Esophagus (tissue), 2 donors: ENCODE data around the gene LCN1. TPM values are rescaled to one million over a fixed set of nuclear protein-coding genes. Genes with fewer than 3 reads are reported as not detected.
"Not testable (repeated sequence)": the region's sequence is repeated elsewhere in the genome, so short reads cannot be mapped to it uniquely, and the experiment has no call there.

Source experiments
- H3K27ac ChIP-seq, 2 donors: one replicate each; pipeline ENCODE4 v1.5.1; 2013; ENCODE audit warnings: low read depth in 2 of 2, mild to moderate bottlenecking in 2 of 2, inconsistent platforms in 1 of 2, low read length in 1 of 2, moderate library complexity in 1 of 2
- H3K27me3 ChIP-seq, 2 donors: one replicate each; pipeline ENCODE4 v1.6.1; 2013; ENCODE audit warnings: low read length in 2 of 2, control low read depth in 1 of 2, mild to moderate bottlenecking in 1 of 2; ENCODE audit not compliant: insufficient read depth in 2 of 2, control insufficient read depth in 1 of 2
- H3K36me3 ChIP-seq, 2 donors: one replicate each; pipeline ENCODE4 v1.6.1; 2013; ENCODE audit warnings: low read length in 1 of 2; ENCODE audit not compliant: control insufficient read depth in 2 of 2, insufficient read depth in 2 of 2
- H3K4me1 ChIP-seq, 2 donors: one replicate each; pipeline ENCODE4 v1.6.1; 2013; ENCODE audit warnings: low read length in 1 of 2; ENCODE audit not compliant: control insufficient read depth in 2 of 2, insufficient read depth in 2 of 2
- H3K4me3 ChIP-seq, 2 donors: one replicate each; pipeline ENCODE4 v1.5.1; 2013; ENCODE audit warnings: low read length in 2 of 2, mild to moderate bottlenecking in 2 of 2, low read depth in 1 of 2, moderate library complexity in 1 of 2
- H3K9me3 ChIP-seq, 2 donors: one replicate each; pipeline ENCODE4 v1.6.1; 2013; ENCODE audit warnings: mild to moderate bottlenecking in 2 of 2, low read depth in 1 of 2, low read length in 1 of 2, moderate library complexity in 1 of 2; ENCODE audit not compliant: control insufficient read depth in 2 of 2, insufficient read depth in 1 of 2
- WGBS, 2 donors: extraction: QIAGEN DNeasy Blood & Tissue Kit; methylation state at CpG; one replicate each; pipeline ENCODE4 v1.1.7; 2013; 5-methylcytosine and 5-hydroxymethylcytosine counted together
- polyA plus RNA-seq, 2 donors: library from polyadenylated mRNA; stranded (reverse); fragments of 200-250 nt; gene quantifications; one replicate each; pipeline ENCODE4 v1.2.3, GENCODE V29; 2013
- donor health status: healthy with polysubstance abuse.
- donor health status: Bipolar disorder and iron deficiency.

Gene LCN1
- polyA plus RNA-seq, 2 donors, result not detected

DNA sequence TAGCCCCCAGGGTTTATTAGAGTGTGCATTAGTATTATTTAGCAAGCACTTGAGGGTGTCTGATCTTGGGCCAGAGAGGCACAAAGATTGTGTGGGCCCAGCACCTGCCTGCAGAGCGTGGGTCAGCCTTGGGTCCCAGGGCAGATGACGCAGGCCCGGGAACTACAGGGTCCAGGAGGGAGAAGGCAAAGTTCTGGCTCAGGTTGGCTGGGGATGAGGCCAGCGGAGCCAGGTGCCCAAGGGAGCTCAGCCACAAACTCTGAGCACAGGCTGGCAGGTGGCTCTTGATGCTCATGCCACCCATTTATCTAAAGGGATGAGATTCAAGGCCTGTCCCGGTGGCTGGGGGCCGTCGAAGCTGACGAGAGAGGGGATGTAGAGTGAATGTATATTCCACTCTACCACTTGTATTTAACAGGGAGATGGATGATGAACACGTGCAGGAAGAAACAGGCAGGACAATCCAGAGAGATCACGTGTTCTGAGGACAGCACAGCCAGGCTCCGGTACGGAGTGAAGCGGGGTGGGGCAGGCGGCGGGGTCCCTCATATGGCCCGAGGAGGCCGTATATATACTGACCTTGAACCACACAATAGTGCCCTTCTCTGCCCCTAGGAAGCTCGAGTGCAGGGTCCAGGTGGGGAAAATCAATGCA, 23.9 kb downstream of the LCN1 start:
- Histone ChIP-seq H3K9me3 (no peaks in the 10 kb centered on the region), H3K27ac (no peak overlapping the region), H3K27me3 (no peaks in the 10 kb centered on the region), H3K36me3 (no peaks in the 10 kb centered on the region), H3K4me3 (no peak overlapping the region), H3K4me1 (no peaks in the 10 kb centered on the region)
- WGBS, 2 donors, result 72 to 80% methylated on average over 18 of the region's 18 CpGs

DNA sequence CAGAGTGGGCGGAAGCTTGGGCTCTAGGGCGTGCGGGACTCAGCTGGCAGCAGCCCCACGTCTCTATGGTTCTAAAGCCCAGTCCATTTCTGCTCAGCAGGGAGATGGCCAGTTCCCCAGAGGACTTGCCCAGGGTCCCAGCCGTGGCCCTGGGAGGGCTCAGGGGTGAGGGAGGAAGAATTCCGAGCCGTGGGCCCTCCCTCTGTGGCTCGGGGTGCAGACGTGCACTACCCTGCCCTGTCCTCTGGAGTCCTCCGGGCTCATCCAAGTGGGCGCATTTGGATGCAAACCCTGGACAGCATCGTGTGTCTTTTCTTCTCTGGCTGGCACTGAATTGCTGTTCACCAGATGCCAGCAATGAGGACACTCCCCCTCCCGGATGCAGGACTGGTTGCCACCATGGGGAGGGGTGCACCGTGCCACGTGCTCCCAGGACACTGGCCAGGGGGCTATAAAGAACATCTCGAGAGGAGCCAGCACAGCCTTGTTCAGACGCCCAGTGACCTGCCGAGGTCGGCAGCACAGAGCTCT, 24.5 kb downstream of the LCN1 start, which contains the start of gene OBP2A:
Gene OBP2A, plus strand, starts transcription at position 481 of the 531 bp plus-strand sequence. CDS start 55 bp downstream, outside the sequence.
- not testable (repeated sequence) for H3K4me3 ChIP-seq, H3K4me1 ChIP-seq, H3K27me3 ChIP-seq, H3K36me3 ChIP-seq, H3K9me3 ChIP-seq, H3K27ac ChIP-seq
- 68% methylated on average over 13 to 14 of the region's 19 CpGs for WGBS, 2 donors

DNA sequence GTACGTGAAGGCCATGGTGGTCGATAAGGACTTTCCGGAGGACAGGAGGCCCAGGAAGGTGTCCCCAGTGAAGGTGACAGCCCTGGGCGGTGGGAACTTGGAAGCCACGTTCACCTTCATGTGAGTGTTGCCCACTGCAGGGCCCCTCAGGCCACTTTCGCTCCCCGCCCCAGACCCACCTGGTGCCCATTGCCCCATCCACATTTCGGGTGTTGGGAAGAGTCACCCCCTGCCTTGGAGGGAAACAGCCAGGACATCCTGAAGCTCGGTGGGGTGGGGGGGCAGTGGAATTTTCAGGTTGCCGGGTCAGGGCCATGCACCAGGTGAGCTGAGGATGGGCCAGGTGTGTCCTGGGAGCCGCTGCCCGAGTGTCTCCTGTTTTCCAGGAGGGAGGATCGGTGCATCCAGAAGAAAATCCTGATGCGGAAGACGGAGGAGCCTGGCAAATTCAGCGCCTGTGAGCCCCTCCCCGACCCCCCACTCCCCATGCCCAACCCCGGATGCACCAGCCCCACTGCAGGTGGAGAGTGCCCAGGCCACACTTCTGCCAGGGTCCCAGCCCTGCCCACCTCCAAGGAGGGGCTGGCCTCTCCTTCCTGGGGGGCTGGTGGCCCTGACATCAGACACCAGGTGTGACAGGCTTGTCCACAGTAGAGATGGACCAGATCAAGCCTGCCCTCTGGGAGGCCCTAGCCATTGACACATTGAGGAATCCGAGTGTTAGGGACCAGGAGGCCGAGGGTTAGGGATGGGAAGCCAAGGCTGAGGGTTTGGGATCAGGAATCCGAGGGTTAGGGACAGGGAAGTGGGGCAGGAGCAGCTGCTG, 25.8 kb downstream of the LCN1 start:
- H3K4me3 ChIP-seq, H3K4me1 ChIP-seq, H3K27ac ChIP-seq, H3K36me3 ChIP-seq, H3K9me3 ChIP-seq, H3K27me3 ChIP-seq: not testable (repeated sequence)
- 77 to 80% methylated on average over 18 to 20 of the region's 21 CpGs for WGBS, 2 donors

DNA sequence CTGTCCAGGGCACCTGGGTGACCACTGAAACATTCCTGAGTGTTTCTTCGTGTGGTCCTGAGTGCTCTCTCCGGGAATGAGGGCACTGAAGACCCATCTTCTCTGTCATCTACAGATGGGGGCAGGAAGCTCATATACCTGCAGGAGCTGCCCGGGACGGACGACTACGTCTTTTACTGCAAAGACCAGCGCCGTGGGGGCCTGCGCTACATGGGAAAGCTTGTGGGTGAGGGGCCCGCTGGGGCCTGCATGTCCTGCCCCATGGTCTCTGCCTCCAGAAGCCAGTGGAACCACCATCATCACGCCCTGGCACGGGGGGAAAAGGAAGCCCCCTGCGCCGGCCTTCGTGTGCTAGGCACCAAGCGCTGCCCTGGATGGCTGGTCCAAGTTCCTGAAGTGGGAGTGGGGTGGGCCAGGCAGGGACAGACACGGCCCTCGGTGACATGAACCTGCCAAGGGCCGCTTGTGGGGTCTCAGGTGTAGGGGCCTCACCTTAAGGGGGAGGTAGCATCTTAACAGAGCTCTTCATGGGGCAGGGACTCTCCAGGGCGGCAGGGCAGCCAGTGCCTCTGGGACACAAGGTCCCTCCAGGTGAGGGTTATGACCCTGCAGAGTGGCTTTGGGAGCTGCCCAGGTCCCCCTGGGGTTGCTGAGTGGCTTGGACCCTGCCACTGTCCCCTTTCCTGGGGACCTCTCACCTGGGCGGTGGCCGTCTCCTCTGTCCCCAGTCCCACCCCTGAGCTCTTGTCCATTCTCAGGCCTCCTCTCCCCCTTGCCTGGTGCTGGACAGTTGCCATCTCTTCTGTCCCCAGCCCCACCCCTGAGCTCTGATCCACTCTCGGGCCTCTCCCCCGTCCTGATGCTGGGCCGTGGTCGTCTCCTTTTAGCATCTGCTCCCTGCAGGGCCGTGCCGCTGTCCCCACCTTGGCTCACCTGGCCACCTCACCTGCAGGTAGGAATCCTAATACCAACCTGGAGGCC, 26.8 kb downstream of the LCN1 start:
- Histone ChIP-seq H3K27ac (no peak overlapping the region), H3K9me3 (no peaks in the 10 kb centered on the region), H3K4me3 (no peak overlapping the region), H3K4me1 (no peaks in the 10 kb centered on the region), H3K27me3 (no peaks in the 10 kb centered on the region), H3K36me3 (no peaks in the 10 kb centered on the region)
- WGBS, 2 donors, result 75 to 76% methylated on average over 28 of the region's 28 CpGs

DNA sequence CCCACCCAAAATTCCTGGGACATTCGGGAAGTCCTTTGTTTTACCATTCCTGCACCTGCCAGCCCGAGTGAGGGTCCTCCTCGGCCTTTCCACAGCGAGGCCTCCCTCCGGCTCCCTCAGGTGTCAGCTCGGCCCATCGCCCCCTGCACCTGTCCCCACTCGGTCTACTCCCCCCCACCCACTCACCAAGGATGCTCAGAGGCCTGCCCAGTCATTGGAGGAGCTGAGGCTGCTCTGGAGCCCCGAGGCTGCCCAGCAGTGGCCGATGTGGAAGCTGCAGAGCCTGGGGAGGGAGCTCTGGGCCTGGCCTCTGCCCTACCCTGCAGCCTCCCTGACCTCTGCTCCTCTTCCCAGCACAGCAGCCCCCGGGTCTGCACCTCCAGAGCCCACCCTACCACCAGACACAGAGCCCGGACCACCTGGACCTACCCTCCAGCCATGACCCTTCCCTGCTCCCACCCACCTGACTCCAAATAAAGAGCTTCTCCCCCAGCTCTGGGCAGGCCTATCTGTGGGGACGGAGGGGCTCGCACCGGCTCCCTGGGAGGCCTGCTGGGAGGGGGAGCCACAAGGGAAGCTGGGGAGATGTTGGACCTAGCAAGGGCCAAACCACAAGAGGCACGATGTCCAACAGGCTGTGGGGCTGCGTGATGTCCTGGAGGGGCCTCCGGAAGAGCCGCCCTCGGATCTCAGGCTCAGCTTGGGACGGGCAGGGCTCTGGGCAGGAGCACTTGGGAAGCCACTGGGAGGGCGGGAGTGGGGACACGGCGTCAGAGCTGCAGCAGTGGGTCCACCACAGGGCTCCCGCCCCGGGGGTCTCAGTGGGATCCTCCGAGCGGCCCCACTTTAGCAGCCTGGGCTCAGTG, 28.5 kb downstream of the LCN1 start:
- not testable (repeated sequence) for H3K27ac ChIP-seq, H3K9me3 ChIP-seq, H3K4me1 ChIP-seq, H3K36me3 ChIP-seq, H3K27me3 ChIP-seq, H3K4me3 ChIP-seq
- WGBS, 2 donors, result 77 to 83% methylated on average over 27 to 28 of the region's 28 CpGs

DNA sequence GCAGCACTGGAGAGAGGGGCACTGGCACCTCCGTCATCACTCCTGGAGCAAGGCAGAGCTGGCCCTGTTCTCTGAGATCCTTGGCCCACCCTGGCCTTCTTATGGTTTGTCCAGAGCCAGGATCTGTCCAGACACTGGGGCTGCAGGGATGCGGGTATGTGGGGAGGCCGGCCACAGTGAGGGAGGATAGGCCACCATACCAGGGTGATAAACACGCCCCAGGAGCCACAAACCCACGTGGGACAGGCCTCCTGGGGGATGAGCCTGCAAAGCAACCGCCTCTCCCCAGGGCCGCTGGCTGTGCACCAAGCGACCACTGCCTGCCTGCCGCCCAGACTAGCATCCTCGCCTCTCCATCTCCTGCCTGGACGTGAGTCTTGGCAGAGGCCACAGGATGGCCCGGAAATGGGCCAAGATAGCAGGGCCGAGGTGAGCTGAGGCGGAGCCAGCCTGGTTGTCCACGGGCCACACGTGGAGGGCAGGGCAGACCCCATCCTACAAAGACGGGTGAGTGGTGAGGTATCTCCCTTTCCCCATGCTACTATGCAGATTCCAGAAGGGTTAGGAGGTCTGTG, 29.2 kb downstream of the LCN1 start:
- Histone ChIP-seq H3K27ac (no peak overlapping the region), H3K27me3 (no peaks in the 10 kb centered on the region), H3K4me3 (no peak overlapping the region), H3K4me1 (no peaks in the 10 kb centered on the region), H3K36me3 (no peaks in the 10 kb centered on the region), H3K9me3 (no peaks in the 10 kb centered on the region)
- 56 to 59% methylated on average over 17 of the region's 17 CpGs for WGBS, 2 donors

DNA sequence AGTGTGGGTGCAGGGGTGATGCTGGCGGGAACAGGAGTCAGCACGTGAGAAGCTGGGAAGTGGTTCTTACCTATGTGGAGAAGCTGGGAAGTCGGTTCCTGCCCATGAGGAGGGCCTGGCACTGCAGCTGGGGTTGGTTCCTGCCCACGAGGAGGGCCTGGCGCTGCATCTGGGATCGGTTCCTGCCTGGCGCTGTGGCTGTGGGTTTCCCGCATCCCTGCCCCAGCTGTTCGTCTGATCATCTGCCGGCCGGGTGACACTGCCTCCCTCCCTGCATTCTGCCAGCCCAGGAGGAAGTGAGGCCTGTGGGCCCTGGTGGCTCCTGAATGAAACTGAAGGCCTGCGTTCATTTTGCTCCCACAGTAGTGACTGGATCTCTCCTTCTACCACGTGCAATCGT, 29.8 kb downstream of the LCN1 start:
- H3K9me3 ChIP-seq, result no peaks in the 10 kb centered on the region
- no peaks in the 10 kb centered on the region for H3K27me3 ChIP-seq
- H3K4me1 ChIP-seq, result no peaks in the 10 kb centered on the region
- WGBS, 2 donors, result 49 to 50% methylated on average over 14 of the region's 14 CpGs
- no peak overlapping the region for H3K27ac ChIP-seq
- H3K4me3 ChIP-seq, result no peak overlapping the region
- no peaks in the 10 kb centered on the region for H3K36me3 ChIP-seq

DNA sequence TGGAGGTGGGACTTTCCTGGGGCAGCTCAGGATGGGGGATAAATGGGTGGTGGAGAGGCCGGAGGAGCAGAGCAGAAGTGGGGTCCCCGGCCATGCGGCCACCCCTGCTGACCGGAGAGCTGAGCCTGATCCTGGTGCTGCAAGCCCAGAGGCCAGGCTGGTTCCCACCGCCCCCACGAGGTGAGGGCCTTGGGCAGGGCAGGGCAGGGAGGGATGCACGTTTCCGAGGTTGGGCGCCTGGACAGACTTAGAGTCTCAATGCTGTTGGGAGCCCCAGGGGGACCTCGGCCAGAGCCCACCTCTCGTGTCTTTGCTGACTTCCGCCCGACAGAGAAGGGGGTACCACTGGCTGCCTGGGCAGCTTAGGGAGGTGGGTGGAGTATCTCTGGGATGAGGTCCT, 30.2 kb downstream of the LCN1 start:
- H3K27me3 ChIP-seq, result no peaks in the 10 kb centered on the region
- no peak overlapping the region for H3K27ac ChIP-seq
- no peaks in the 10 kb centered on the region for H3K4me1 ChIP-seq
- H3K4me3 ChIP-seq, result no peak overlapping the region
- no peaks in the 10 kb centered on the region for H3K9me3 ChIP-seq
- 83 to 86% methylated on average over 13 of the region's 13 CpGs for WGBS, 2 donors
- no peaks in the 10 kb centered on the region for H3K36me3 ChIP-seq
